Calu3 (cell line): ENCODE measurements around the gene TSHB. TPM values are rescaled to one million over a fixed set of nuclear protein-coding genes. Genes with fewer than 3 reads are reported as not detected.
A peak's percentile ranks its signal among the peaks of the same experiment; 100 is the strongest.

Experiments used
- BruUV-seq: library from RNA; stranded (reverse); fragments of 400-500 nt; replicated peaks from 2 replicates; lab custom pipeline; 2021; lab: Mats Ljungman, UMichigan
- CTCF ChIA-PET: fragments of 300-600 bp; sonication (Branson Sonifier 250); formaldehyde crosslinking; loops from one replicate; lab custom pipeline; 2022; ENCODE audit warnings: antibody characterized with exemption; lab: Charles Lee
- DNase-seq: peaks from one replicate; pipeline ENCODE4 v3.0.0; 2022
- H3K27ac Mint-ChIP-seq: one replicate; pipeline ENCODE4 v1.8.0; 2022; ENCODE audit warnings: mixed read lengths; ENCODE audit not compliant: unreplicated experiment
- H3K27me3 Mint-ChIP-seq: one replicate; pipeline ENCODE4 v1.8.0; 2022; ENCODE audit warnings: mixed read lengths; ENCODE audit not compliant: unreplicated experiment
- H3K36me3 Mint-ChIP-seq: one replicate; pipeline ENCODE4 v1.8.0; 2022; ENCODE audit warnings: mild to moderate bottlenecking, moderate library complexity, mixed read lengths; ENCODE audit not compliant: insufficient read depth, unreplicated experiment
- H3K4me1 Mint-ChIP-seq: one replicate; pipeline ENCODE4 v1.8.0; 2022; ENCODE audit warnings: mild to moderate bottlenecking, low read depth, mixed read lengths; ENCODE audit not compliant: unreplicated experiment
- H3K4me3 Mint-ChIP-seq: one replicate; pipeline ENCODE4 v1.8.0; 2022; ENCODE audit warnings: mild to moderate bottlenecking, low read depth, moderate library complexity, mixed read lengths; ENCODE audit not compliant: unreplicated experiment
- H3K9me3 Mint-ChIP-seq: one replicate; pipeline ENCODE4 v1.8.0; 2022; ENCODE audit warnings: low read depth, mixed read lengths; ENCODE audit not compliant: unreplicated experiment
- CTCF ChIP-seq: fragments of 200-600 bp; IDR thresholded peaks from one replicate; pipeline ENCODE4 v1.8.0; 2022; ENCODE audit warnings: antibody characterized with exemption; ENCODE audit not compliant: unreplicated experiment
- intact Hi-C: fragments of 100-400 bp; cut with micrococcal nuclease; formaldehyde crosslinking; loops from one replicate; pipeline ENCODE4 v1.10.0; 2022; ENCODE audit not compliant: unreplicated experiment
- total RNA-seq: library from RNA; stranded (reverse); gene quantifications from 2 replicates; pipeline ENCODE4 v1.2.3, GENCODE V29; 2022

Gene TSHB
- total RNA-seq, 1 experiment from 2014 or later: not detected

GRCh38 chr1:115063228-115063901, 33.7 kb downstream of the TSHB start:
- intact Hi-C loops: loop anchor here (5.0 kb wide), 1 partner anchor 34 kb away; no protein-coding TSS in a partner anchor
- H3K4me3 Mint-ChIP-seq: no peak overlapping the region
- peak overlapping the region; percentile 75 for H3K27ac Mint-ChIP-seq

GRCh38 chr1:115064461-115064860, 34.8 kb downstream of the TSHB start:
- peaks cover 3% of the 10 kb centered on the region for H3K9me3 Mint-ChIP-seq
- no peak overlapping the region for H3K4me3 Mint-ChIP-seq
- DNase-seq: no peak
- peaks cover 28% of the 10 kb centered on the region for H3K4me1 Mint-ChIP-seq
- H3K27me3 Mint-ChIP-seq: no peaks in the 10 kb centered on the region
- peaks cover 5% of the 10 kb centered on the region for H3K36me3 Mint-ChIP-seq
- BruUV-seq: no TSS peak
- H3K27ac Mint-ChIP-seq: no peak overlapping the region
- intact Hi-C loops: loop anchor here (5.0 kb wide), 1 partner anchor 33 kb away; no protein-coding TSS in a partner anchor
- CTCF ChIA-PET: interaction anchor here (0.6 kb wide), 1 partner anchor 203 kb away, joined by 4 read pairs; no protein-coding TSS in a partner anchor
- TF ChIP-seq CTCF: no peak

More at GRCh38 chr1:115063228-115063901, 33.7 kb downstream of the TSHB start:
- peaks cover 3% of the 10 kb centered on the region for H3K9me3 Mint-ChIP-seq
- peaks cover 17% of the 10 kb centered on the region for H3K4me1 Mint-ChIP-seq
- CTCF ChIA-PET: interaction anchor here (1.4 kb wide), 1 partner anchor 652 kb away, joined by 3 read pairs; no protein-coding TSS in a partner anchor
- DNase-seq: no peak
- TF ChIP-seq CTCF: no peak
- BruUV-seq: no TSS peak
- no peaks in the 10 kb centered on the region for H3K27me3 Mint-ChIP-seq
- H3K36me3 Mint-ChIP-seq: peaks cover 5% of the 10 kb centered on the region

DNA sequence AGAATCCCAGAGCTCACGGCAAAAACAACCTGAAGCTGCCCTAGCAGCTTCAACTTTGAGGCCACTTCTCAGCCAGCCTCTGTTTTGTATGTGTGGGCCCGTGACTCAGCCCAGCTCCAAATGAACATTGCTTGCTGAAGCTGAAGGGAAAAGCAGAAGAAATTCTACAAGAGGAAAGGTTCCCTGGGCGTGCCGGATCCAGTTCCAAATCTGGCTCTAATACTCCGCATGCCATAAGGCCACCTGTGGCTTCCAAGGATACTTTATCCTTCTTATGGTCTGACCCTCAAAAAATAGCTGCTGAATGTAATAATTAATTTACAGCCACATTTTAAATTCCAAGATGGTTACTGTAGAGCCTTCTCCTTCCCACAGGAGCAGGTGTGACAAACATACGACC, 35.4 kb downstream of the TSHB start:
- no peaks in the 10 kb centered on the region for H3K27me3 Mint-ChIP-seq
- peaks cover 33% of the 10 kb centered on the region for H3K4me1 Mint-ChIP-seq
- intact Hi-C loops: no loop called here
- CTCF ChIA-PET: no interaction called here
- BruUV-seq: no TSS peak
- no peak overlapping the region for H3K4me3 Mint-ChIP-seq
- TF ChIP-seq CTCF: no peak
- peaks cover 5% of the 10 kb centered on the region for H3K36me3 Mint-ChIP-seq
- no peak overlapping the region for H3K27ac Mint-ChIP-seq
- peaks cover 3% of the 10 kb centered on the region for H3K9me3 Mint-ChIP-seq
- DNase-seq: no peak

DNA sequence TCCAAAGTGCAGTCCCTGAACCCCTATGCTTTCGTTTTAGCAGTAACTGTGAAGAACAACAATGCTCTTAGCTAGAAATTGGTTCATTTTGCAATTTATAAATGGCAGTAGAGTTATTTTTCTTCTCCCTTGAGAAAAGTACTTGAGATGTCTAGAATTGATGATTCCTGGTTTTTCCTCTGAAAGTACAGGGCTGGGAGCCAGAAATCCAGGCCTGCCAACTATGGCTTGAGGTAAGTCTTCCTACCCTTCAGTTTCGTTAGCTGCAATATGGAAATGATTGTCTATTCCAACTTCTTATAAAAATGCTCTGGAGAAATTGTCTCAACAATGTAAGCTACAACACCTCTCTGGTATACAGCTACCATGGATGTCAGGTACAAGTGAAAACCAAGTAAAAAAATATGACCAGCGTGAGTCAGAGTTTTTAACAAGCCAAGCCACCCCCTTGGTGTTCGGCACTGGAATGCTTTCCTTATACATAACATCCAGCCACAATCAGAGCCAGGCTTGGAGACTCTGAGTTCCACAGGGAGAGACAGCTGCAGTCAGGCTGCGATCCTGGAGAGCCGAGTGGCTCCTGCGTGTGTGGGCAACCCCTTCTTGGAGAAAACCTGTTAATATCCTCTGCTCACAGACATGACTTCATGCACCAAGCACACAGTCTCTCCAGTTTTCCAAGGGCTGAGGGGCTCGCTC, 37.7 kb downstream of the TSHB start:
- no peak for DNase-seq
- no peak for TF ChIP-seq CTCF
- H3K4me1 Mint-ChIP-seq: peaks cover 29% of the 10 kb centered on the region

More for the DNA sequence above, 37.7 kb downstream of the TSHB start:
- Mint-ChIP-seq H3K36me3 (peaks cover 5% of the 10 kb centered on the region), H3K27me3 (no peaks in the 10 kb centered on the region), H3K4me3 (no peak overlapping the region), H3K27ac (no peak overlapping the region), H3K9me3 (peaks cover 3% of the 10 kb centered on the region)
- intact Hi-C loops: no loop called here
- CTCF ChIA-PET: no interaction called here
- no TSS peak for BruUV-seq
